IMR-90 (cell line): ENCODE measurements around the gene CCDC150. TPM values are rescaled to one million over a fixed set of nuclear protein-coding genes. Genes with fewer than 3 reads are reported as not detected.
A peak's percentile ranks its signal among the peaks of the same experiment; 100 is the strongest.

Experiments used
- ATAC-seq: fragments of 200-7000 bp; cut with Tn5 transposase; 2 replicates; pipeline ENCODE4 v1.9.1; 2020; ENCODE audit warnings: low read depth, mild to moderate bottlenecking, moderate library complexity
- BruUV-seq: library from RNA; stranded (reverse); fragments of 400-500 nt; replicated peaks from 2 replicates; lab custom pipeline; 2021; lab: Mats Ljungman, UMichigan
- CTCF ChIA-PET: fragments of 300-600 bp; formaldehyde crosslinking; extraction: SDS; loops from one replicate; lab custom pipeline; 2021; ENCODE audit warnings: antibody characterized with exemption; lab: Yijun Ruan, JAX
- POLR2A ChIA-PET: fragments of 300-600 bp; sonication (Branson Sonifier 250); formaldehyde crosslinking; loops from one replicate; lab custom pipeline; 2022; ENCODE audit warnings: antibody characterized with exemption; ENCODE audit not compliant: unreplicated experiment; lab: Charles Lee
- DNase-seq: peaks from one replicate; pipeline ENCODE4 v3.0.0; 2013
- H2AFZ ChIP-seq: replicated peaks from 2 replicates; pipeline ENCODE3; 2013; ENCODE audit warnings: low read length, mild to moderate bottlenecking; ENCODE audit not compliant: poor library complexity
- H2AK5ac ChIP-seq: 2 replicates; pipeline ENCODE4 v1.6.1; 2013; ENCODE audit warnings: low read depth, low read length, inconsistent platforms
- H2AK9ac ChIP-seq: replicated peaks from 2 replicates; pipeline ENCODE3; 2013; ENCODE audit warnings: mild to moderate bottlenecking, low read depth, low read length, moderate library complexity; ENCODE audit not compliant: poor library complexity
- H2BK120ac ChIP-seq: 2 replicates; pipeline ENCODE4 v1.6.1; 2013; ENCODE audit warnings: low read depth, low read length, inconsistent platforms
- H2BK15ac ChIP-seq: 3 replicates; pipeline ENCODE4 v1.6.1; 2013; ENCODE audit warnings: low read depth, low read length, inconsistent platforms
- H2BK20ac ChIP-seq: 2 replicates; pipeline ENCODE4 v1.6.1; 2013; ENCODE audit warnings: low read depth, mild to moderate bottlenecking, inconsistent platforms, low read length, moderate library complexity
- H2BK5ac ChIP-seq: 2 replicates; pipeline ENCODE4 v1.6.1; 2013; ENCODE audit warnings: mild to moderate bottlenecking, low read depth, low read length, inconsistent platforms; ENCODE audit not compliant: poor library complexity, severe bottlenecking
- H3K14ac ChIP-seq: replicated peaks from 2 replicates; pipeline ENCODE4 v1.6.1; 2013; ENCODE audit warnings: low read depth, low read length, inconsistent platforms
- H3K18ac ChIP-seq: 2 replicates; pipeline ENCODE4 v1.6.1; 2013; ENCODE audit warnings: low read depth, low read length, control low read depth
- H3K23ac ChIP-seq: 2 replicates; pipeline ENCODE4 v1.6.1; 2013; ENCODE audit warnings: low read depth, low read length, inconsistent platforms
- H3K27ac ChIP-seq: 2 replicates; pipeline ENCODE4 v1.5.1; 2013; ENCODE audit warnings: mild to moderate bottlenecking, control low read depth, low read length; ENCODE audit not compliant: insufficient read depth
- H3K27me3 ChIP-seq: 2 replicates; pipeline ENCODE4 v1.6.1; 2013; ENCODE audit warnings: low read length; ENCODE audit not compliant: control insufficient read depth, insufficient read depth
- H3K36me3 ChIP-seq: 2 replicates; pipeline ENCODE4 v1.6.1; 2013; ENCODE audit warnings: low read length, mixed read lengths; ENCODE audit not compliant: control insufficient read depth, insufficient read depth
- H3K4ac ChIP-seq: 2 replicates; pipeline ENCODE4 v1.6.1; 2013; ENCODE audit warnings: low read depth, low read length, inconsistent platforms
- H3K4me1 ChIP-seq: 2 replicates; pipeline ENCODE4 v1.6.1; 2013; ENCODE audit warnings: low read length, mixed read lengths; ENCODE audit not compliant: control insufficient read depth, insufficient read depth
- H3K4me2 ChIP-seq: 2 replicates; pipeline ENCODE4 v1.6.1; 2013; ENCODE audit warnings: low read depth, mild to moderate bottlenecking, control low read depth, low read length, moderate library complexity
- H3K4me3 ChIP-seq: 2 replicates; pipeline ENCODE4 v1.5.1; 2013; ENCODE audit warnings: low read depth, mild to moderate bottlenecking, control low read depth, low read length, moderate library complexity; ENCODE audit not compliant: insufficient read depth
- H3K56ac ChIP-seq: 2 replicates; pipeline ENCODE4 v1.6.1; 2013; ENCODE audit warnings: low read length, inconsistent platforms; ENCODE audit not compliant: insufficient read depth; ENCODE audit errors: extremely low read depth
- H3K79me1 ChIP-seq, 2 experiments: 2 replicates each; pipeline ENCODE4 v1.6.1; 2013; ENCODE audit warnings: low read length in 2 of 2, inconsistent platforms in 1 of 2, low read depth in 1 of 2
- H3K9ac ChIP-seq: 2 replicates; pipeline ENCODE4 v1.6.1; 2013; ENCODE audit warnings: low read depth, low read length, control low read depth
- H3K9me1 ChIP-seq: 2 replicates; pipeline ENCODE4 v1.6.1; 2013; ENCODE audit warnings: low read length, inconsistent platforms; ENCODE audit not compliant: insufficient read depth
- H3K9me3 ChIP-seq: 2 replicates; pipeline ENCODE4 v1.6.1; 2013; ENCODE audit warnings: low read length; ENCODE audit not compliant: control insufficient read depth, insufficient read depth
- H4K20me1 ChIP-seq: 2 replicates; pipeline ENCODE4 v1.6.1; 2013; ENCODE audit warnings: low read length, inconsistent platforms; ENCODE audit not compliant: insufficient read depth
- H4K5ac ChIP-seq: 2 replicates; pipeline ENCODE4 v1.6.1; 2013; ENCODE audit warnings: mild to moderate bottlenecking, low read depth, low read length, control low read depth
- H4K8ac ChIP-seq, 2 experiments: 2 replicates each; pipeline ENCODE4 v1.6.1; 2013; ENCODE audit warnings: low read depth in 2 of 2, low read length in 2 of 2, control low read depth in 1 of 2, inconsistent platforms in 1 of 2
- H4K91ac ChIP-seq: 2 replicates; pipeline ENCODE4 v1.6.1; 2013; ENCODE audit warnings: low read depth, low read length, inconsistent platforms; ENCODE audit not compliant: insufficient read depth
- BHLHE40 ChIP-seq: fragments of 150-350 bp; IDR thresholded peaks from 2 replicates; pipeline ENCODE4 v1.6.1; 2016; ENCODE audit warnings: mild to moderate bottlenecking, low read depth, low read length
- CEBPB ChIP-seq: IDR thresholded peaks from 2 replicates; pipeline ENCODE4 v1.6.1; 2012; ENCODE audit warnings: low read depth, low read length, improper control_type of control experiment
- CHD1 ChIP-seq: IDR thresholded peaks from 2 replicates; pipeline ENCODE4 v1.6.1; 2012; ENCODE audit warnings: low read depth, low read length, improper control_type of control experiment
- ELK1 ChIP-seq: fragments of 150-350 bp; IDR thresholded peaks from 2 replicates; pipeline ENCODE4 v1.6.1; 2016; ENCODE audit warnings: low read depth, mild to moderate bottlenecking, low read length, moderate library complexity, borderline replicate concordance
- FOS ChIP-seq: fragments of 150-350 bp; IDR thresholded peaks from 2 replicates; pipeline ENCODE4 v1.6.1; 2016; ENCODE audit warnings: low read depth, low read length
- MAFK ChIP-seq: IDR thresholded peaks from 2 replicates; pipeline ENCODE4 v1.6.1; 2012; ENCODE audit warnings: low read depth, low read length, improper control_type of control experiment
- MAZ ChIP-seq: IDR thresholded peaks from 2 replicates; pipeline ENCODE4 v1.6.1; 2012; ENCODE audit warnings: low read depth, mild to moderate bottlenecking, low read length, improper control_type of control experiment, moderate library complexity, borderline replicate concordance
- MXI1 ChIP-seq: IDR thresholded peaks from 2 replicates; pipeline ENCODE4 v1.6.1; 2012; ENCODE audit warnings: low read depth, mild to moderate bottlenecking, low read length, moderate library complexity, borderline replicate concordance
- NFE2L2 ChIP-seq: fragments of 150-350 bp; IDR thresholded peaks from 2 replicates; pipeline ENCODE4 v1.6.1; 2016; ENCODE audit warnings: low read depth, mild to moderate bottlenecking, low read length
- POLR2A ChIP-seq: IDR thresholded peaks from 2 replicates; pipeline ENCODE4 v1.6.1; 2012; ENCODE audit warnings: mild to moderate bottlenecking, low read depth, low read length
- RAD21 ChIP-seq: IDR thresholded peaks from 2 replicates; pipeline ENCODE4 v1.6.1; 2012; ENCODE audit warnings: low read length, improper control_type of control experiment
- RCOR1 ChIP-seq: IDR thresholded peaks from 2 replicates; pipeline ENCODE4 v1.6.1; 2012; ENCODE audit warnings: mild to moderate bottlenecking, low read length, improper control_type of control experiment; ENCODE audit not compliant: insufficient replicate concordance
- RFX5 ChIP-seq: IDR thresholded peaks from 2 replicates; pipeline ENCODE4 v1.8.0; 2012; ENCODE audit warnings: low read depth, mild to moderate bottlenecking, low read length, moderate library complexity
- SMC3 ChIP-seq: fragments of 150-350 bp; IDR thresholded peaks from 2 replicates; pipeline ENCODE4 v1.6.1; 2016; ENCODE audit warnings: low read depth, mild to moderate bottlenecking, antibody characterized with exemption, low read length, moderate library complexity
- WGBS, 2 experiments: methylation state at CpG; one replicate each; pipeline versions ENCODE4 v1.1.5 to v1.1.7; 2013; ENCODE audit warnings: missing lambda C conversion rate in 2 of 2; ENCODE audit not compliant: insufficient read length in 1 of 2; ENCODE audit errors: extremely low coverage in 2 of 2; 5-methylcytosine and 5-hydroxymethylcytosine counted together
- dilution Hi-C: fragments of 300-500 bp; cut with HindIII; formaldehyde crosslinking; loops from one replicate; pipeline ENCODE4 v1.14.3; 2018; ENCODE audit warnings: low sequenced_read_pairs; ENCODE audit not compliant: unreplicated experiment
- in situ Hi-C: fragments of 300-500 bp; cut with MboI; formaldehyde crosslinking; loops from 3 replicates; pipeline ENCODE4 v1.14.3; 2019; ENCODE audit warnings: low sequenced_read_pairs, inconsistent platforms, mixed read lengths
- intact Hi-C: fragments of 100-400 bp; cut with micrococcal nuclease; formaldehyde crosslinking; loops from 2 replicates; pipeline ENCODE4 v1.10.0; 2022
- polyA plus RNA-seq, 3 experiments: library from polyadenylated mRNA; depleted of rRNA; stranded (reverse); fragments of >200 nt; gene quantifications; 2 replicates each; pipeline ENCODE4 v1.2.3, GENCODE V29; 2012; ENCODE audit warnings: low replicate concordance in 1 of 3
- total RNA-seq: library from RNA; depleted of rRNA; stranded (reverse); fragments of >200 nt; gene quantifications from 2 replicates; pipeline ENCODE4 v1.2.3, GENCODE V29; 2012
- TF ChIP-seq, protein P1 (sequence below): conservative IDR thresholded peaks from 2 replicates; pipeline ENCODE4 v1.5.1; 2012; ENCODE audit warnings: mild to moderate bottlenecking, low read depth, low read length, improper control_type of control experiment
- TF ChIP-seq, protein P2 (sequence below): fragments of 150-350 bp; IDR thresholded peaks from 2 replicates; pipeline ENCODE4 v1.6.1; 2017; ENCODE audit warnings: mild to moderate bottlenecking, antibody characterized with exemption, low read length, low read depth

The CCDC150 gene
- total and polyA plus RNA-seq, 2 of the 4 experiments (the other 2 are of a cell fraction) = 3.8 to 4.3 TPM

DNA sequence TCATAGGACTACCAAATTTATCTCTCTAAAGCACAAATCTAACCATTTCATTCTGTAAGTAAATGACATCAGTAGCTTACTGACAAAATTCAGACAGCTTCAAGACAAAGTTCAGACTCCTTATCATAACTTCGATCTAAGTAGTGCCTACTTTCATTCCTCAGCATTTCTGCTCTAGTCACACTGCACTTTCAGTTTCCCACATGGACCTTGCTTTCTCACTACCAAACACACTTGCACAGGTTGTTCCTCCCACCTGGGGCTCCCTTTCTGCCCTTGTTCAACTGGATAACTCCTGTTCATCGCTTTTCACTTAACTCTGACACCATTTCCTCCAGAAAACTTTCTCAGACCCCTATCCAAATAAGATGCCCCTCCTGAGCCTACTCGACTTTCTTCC lies 22.1 kb upstream of the CCDC150 start:
- no peak overlapping the region for H2BK120ac ChIP-seq
- H4K8ac ChIP-seq = no peak overlapping the region
- ChIA-PET POLR2A (no interaction called here), CTCF (no interaction called here)
- no peak overlapping the region for H3K4me3 ChIP-seq
- intact Hi-C loops = no loop called here
- H3K18ac ChIP-seq = no peak overlapping the region
- H3K9me1 ChIP-seq = no peaks in the 10 kb centered on the region
- H4K5ac ChIP-seq = no peak overlapping the region
- in situ Hi-C loops = no loop called here
- H3K4me1 ChIP-seq = no peaks in the 10 kb centered on the region
- BruUV-seq = no TSS peak
- H2AFZ ChIP-seq = peak overlapping the region; percentile 53
- ATAC-seq = no peak
- no peak overlapping the region for H2AK5ac ChIP-seq
- TF ChIP-seq MXI1 (no peak), MAZ (no peak), CHD1 (no peak), NFE2L2 (no peak), RAD21 (no peak), POLR2A (no peak), ELK1 (no peak), MAFK (no peak), SMC3 (no peak), CEBPB (no peak), FOS (no peak), RCOR1 (no peak), RFX5 (no peak), BHLHE40 (no peak)
- TF ChIP-seq, protein P1, sequence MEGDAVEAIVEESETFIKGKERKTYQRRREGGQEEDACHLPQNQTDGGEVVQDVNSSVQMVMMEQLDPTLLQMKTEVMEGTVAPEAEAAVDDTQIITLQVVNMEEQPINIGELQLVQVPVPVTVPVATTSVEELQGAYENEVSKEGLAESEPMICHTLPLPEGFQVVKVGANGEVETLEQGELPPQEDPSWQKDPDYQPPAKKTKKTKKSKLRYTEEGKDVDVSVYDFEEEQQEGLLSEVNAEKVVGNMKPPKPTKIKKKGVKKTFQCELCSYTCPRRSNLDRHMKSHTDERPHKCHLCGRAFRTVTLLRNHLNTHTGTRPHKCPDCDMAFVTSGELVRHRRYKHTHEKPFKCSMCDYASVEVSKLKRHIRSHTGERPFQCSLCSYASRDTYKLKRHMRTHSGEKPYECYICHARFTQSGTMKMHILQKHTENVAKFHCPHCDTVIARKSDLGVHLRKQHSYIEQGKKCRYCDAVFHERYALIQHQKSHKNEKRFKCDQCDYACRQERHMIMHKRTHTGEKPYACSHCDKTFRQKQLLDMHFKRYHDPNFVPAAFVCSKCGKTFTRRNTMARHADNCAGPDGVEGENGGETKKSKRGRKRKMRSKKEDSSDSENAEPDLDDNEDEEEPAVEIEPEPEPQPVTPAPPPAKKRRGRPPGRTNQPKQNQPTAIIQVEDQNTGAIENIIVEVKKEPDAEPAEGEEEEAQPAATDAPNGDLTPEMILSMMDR = no peak
- TF ChIP-seq, protein P2, sequence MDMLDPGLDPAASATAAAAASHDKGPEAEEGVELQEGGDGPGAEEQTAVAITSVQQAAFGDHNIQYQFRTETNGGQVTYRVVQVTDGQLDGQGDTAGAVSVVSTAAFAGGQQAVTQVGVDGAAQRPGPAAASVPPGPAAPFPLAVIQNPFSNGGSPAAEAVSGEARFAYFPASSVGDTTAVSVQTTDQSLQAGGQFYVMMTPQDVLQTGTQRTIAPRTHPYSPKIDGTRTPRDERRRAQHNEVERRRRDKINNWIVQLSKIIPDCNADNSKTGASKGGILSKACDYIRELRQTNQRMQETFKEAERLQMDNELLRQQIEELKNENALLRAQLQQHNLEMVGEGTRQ = no peak
- peak overlapping the region; percentile 27; the same call in 1 of the 2 replicates for H3K4me2 ChIP-seq
- H4K20me1 ChIP-seq = no peaks in the 10 kb centered on the region
- no peaks in the 10 kb centered on the region for H3K36me3 ChIP-seq
- H4K91ac ChIP-seq = no peak overlapping the region
- H3K79me1 ChIP-seq = no peaks in the 10 kb centered on the region
- H2AK9ac ChIP-seq = no peak overlapping the region
- no peaks in the 10 kb centered on the region; the same call in 1 of the 2 replicates for H3K27me3 ChIP-seq
- H3K56ac ChIP-seq = no peak overlapping the region
- no peak overlapping the region for H2BK5ac ChIP-seq
- no peak overlapping the region for H2BK15ac ChIP-seq
- H3K27ac ChIP-seq = no peak overlapping the region
- H3K14ac ChIP-seq = no peak overlapping the region
- DNase-seq = no peak
- H3K9me3 ChIP-seq = no peaks in the 10 kb centered on the region
- no peak overlapping the region for H3K9ac ChIP-seq
- dilution Hi-C loops = no loop called here
- H3K4ac ChIP-seq = no peak overlapping the region
- no peak overlapping the region for H3K23ac ChIP-seq
- no peak overlapping the region for H2BK20ac ChIP-seq
- 88% methylated on average over 1 of the region's 3 CpGs; no CpG with 5 or more reads in 1 of the 2 experiments for WGBS, 2 experiments
